Activated naive CD8-positive, alpha-beta T cell treated with anti-CD3 and anti-CD28 coated beads, Interleukin-2, amount 10 ng/mL, durations not matched to agents 7 days and 5 days (primary cell): Measurements from ENCODE around the gene ZNF670. TPM values are rescaled to one million over a fixed set of nuclear protein-coding genes. Genes with fewer than 3 reads are reported as not detected.
A peak's percentile ranks its signal among the peaks of the same experiment; 100 is the strongest.
"Not testable (repeated sequence)": the region's sequence is repeated elsewhere in the genome, so short reads cannot be mapped to it uniquely, and the experiment has no call there.

ENCODE experiments used
- ATAC-seq: fragments of 150-1000 bp; cut with Tn5 transposase; one replicate; pipeline ENCODE4 v1.10.0; 2021; ENCODE audit warnings: low read depth, moderate library complexity
- POLR2A ChIA-PET: fragments of 350-600 bp; sonication (Branson Sonifier 250); formaldehyde crosslinking; loops from one replicate; lab custom pipeline; 2021; ENCODE audit warnings: antibody characterized with exemption; lab: Charles Lee
- DNase-seq: peaks from one replicate; pipeline ENCODE4 v3.0.0; 2021
- H3K27ac Mint-ChIP-seq: one replicate; pipeline ENCODE4 v1.8.0; 2022; ENCODE audit warnings: mild to moderate bottlenecking, mixed read lengths
- H3K27me3 Mint-ChIP-seq: one replicate; pipeline ENCODE4 v1.8.0; 2022; ENCODE audit warnings: mild to moderate bottlenecking, moderate library complexity, mixed read lengths
- H3K36me3 Mint-ChIP-seq: one replicate; pipeline ENCODE4 v1.8.0; 2021; ENCODE audit warnings: mild to moderate bottlenecking, mixed read lengths
- H3K4me1 Mint-ChIP-seq: one replicate; pipeline ENCODE4 v1.8.0; 2021; ENCODE audit warnings: mixed read lengths
- H3K4me3 Mint-ChIP-seq: one replicate; pipeline ENCODE4 v1.8.0; 2022; ENCODE audit warnings: mild to moderate bottlenecking, moderate library complexity, mixed read lengths
- H3K9me3 Mint-ChIP-seq: one replicate; pipeline ENCODE4 v1.8.0; 2021; ENCODE audit warnings: mixed read lengths
- total RNA-seq, 2 experiments: library from RNA; stranded (reverse); gene quantifications; one replicate each; pipeline ENCODE4 v1.2.3, GENCODE V29; 2021

ZNF670 gene
- 1 to 10 TPM; 1.5 to 1.6 TPM for total RNA-seq

- peak within 1 kb of the TSS; percentile 66 for H3K27ac Mint-ChIP-seq
- peaks cover 14% of the 10 kb centered on the region for H3K36me3 Mint-ChIP-seq
- H3K4me1 Mint-ChIP-seq = peaks cover 21% of the 10 kb centered on the region
- POLR2A ChIA-PET = interaction anchor here (0.7 to 1.1 kb wide), 3 partner anchors 132 to 253 kb away, joined by 3 to 6 read pairs (median 3); partner anchors contain the start of gene AHCTF1
- peak within 1 kb of the TSS; percentile 86 for H3K4me3 Mint-ChIP-seq
- H3K27me3 Mint-ChIP-seq = peaks cover 8% of the 10 kb centered on the region
- ATAC-seq (peak; percentile 97), DNase-seq (peak; percentile 80)
- peaks cover 20% of the 10 kb centered on the region for H3K9me3 Mint-ChIP-seq
These were observed at the start of gene ZNF670 for GRCh38 chr1:247078258-247079140. Gene ZNF670, minus strand, starts transcription at chr1:247078811. Its CDS starts 215 bp downstream, at chr1:247078596.

- H3K4me1 Mint-ChIP-seq, DNase-seq, H3K27me3 Mint-ChIP-seq, ATAC-seq: not testable (repeated sequence)
- POLR2A ChIA-PET = interaction anchor here (1.3 kb wide), 1 partner anchor 41 kb away, joined by 6 read pairs; no protein-coding TSS in a partner anchor
- peak overlapping the region; percentile 88 for H3K27ac Mint-ChIP-seq
- H3K4me3 Mint-ChIP-seq = peak overlapping the region; percentile 96
- H3K36me3 Mint-ChIP-seq = peaks cover 34% of the 10 kb centered on the region
- H3K9me3 Mint-ChIP-seq = peaks cover 16% of the 10 kb centered on the region
These were observed 49.1 kb upstream of the ZNF670 start for GRCh38 chr1:247127519-247128282.

- H3K27ac Mint-ChIP-seq, H3K4me1 Mint-ChIP-seq, DNase-seq, H3K27me3 Mint-ChIP-seq, POLR2A ChIA-PET, H3K4me3 Mint-ChIP-seq: not testable (repeated sequence)
- peak; percentile 78 for ATAC-seq
- Mint-ChIP-seq H3K36me3 (peaks cover 23% of the 10 kb centered on the region), H3K9me3 (peaks cover 13% of the 10 kb centered on the region)
These were observed 48.0 kb upstream of the ZNF670 start for GRCh38 chr1:247126601-247127000.

GRCh38 chr1:247126166-247126565, 47.6 kb upstream of the ZNF670 start:
- POLR2A ChIA-PET, DNase-seq, H3K27me3 Mint-ChIP-seq, H3K4me3 Mint-ChIP-seq, H3K27ac Mint-ChIP-seq, H3K4me1 Mint-ChIP-seq: not testable (repeated sequence)
- H3K36me3 Mint-ChIP-seq = peaks cover 20% of the 10 kb centered on the region
- ATAC-seq = peak; percentile 98
- peaks cover 13% of the 10 kb centered on the region for H3K9me3 Mint-ChIP-seq

- Mint-ChIP-seq H3K4me1 (no peaks in the 10 kb centered on the region), H3K27me3 (no peaks in the 10 kb centered on the region), H3K27ac (no peak overlapping the region), H3K4me3 (no peak overlapping the region), H3K36me3 (no peaks in the 10 kb centered on the region), H3K9me3 (peaks cover 8% of the 10 kb centered on the region)
- POLR2A ChIA-PET = no interaction called here
- no peak for DNase-seq
- no peak for ATAC-seq
These were observed 42.8 kb upstream of the ZNF670 start for GRCh38 chr1:247121382-247121781.

GRCh38 chr1:247120408-247120668, 41.7 kb upstream of the ZNF670 start:
- POLR2A ChIA-PET, H3K36me3 Mint-ChIP-seq, H3K9me3 Mint-ChIP-seq, H3K27ac Mint-ChIP-seq, DNase-seq, H3K4me3 Mint-ChIP-seq, ATAC-seq, H3K4me1 Mint-ChIP-seq, H3K27me3 Mint-ChIP-seq: not testable (repeated sequence)

- peaks cover 10% of the 10 kb centered on the region for H3K9me3 Mint-ChIP-seq
- ATAC-seq (peak; percentile 21), DNase-seq (no peak)
- H3K36me3 Mint-ChIP-seq = no peaks in the 10 kb centered on the region
- H3K27me3 Mint-ChIP-seq = no peaks in the 10 kb centered on the region
- no peak overlapping the region for H3K27ac Mint-ChIP-seq
- no peaks in the 10 kb centered on the region for H3K4me1 Mint-ChIP-seq
- POLR2A ChIA-PET = no interaction called here
- H3K4me3 Mint-ChIP-seq = no peak overlapping the region
These were observed 41.2 kb upstream of the ZNF670 start for GRCh38 chr1:247119600-247120407.

- ATAC-seq (peak; percentile 19), DNase-seq (no peak)
- peaks cover 7% of the 10 kb centered on the region for H3K9me3 Mint-ChIP-seq
- H3K36me3 Mint-ChIP-seq = no peaks in the 10 kb centered on the region
- no peaks in the 10 kb centered on the region for H3K4me1 Mint-ChIP-seq
- H3K4me3 Mint-ChIP-seq = no peak overlapping the region
- H3K27me3 Mint-ChIP-seq = peaks cover 2% of the 10 kb centered on the region
- POLR2A ChIA-PET = no interaction called here
- H3K27ac Mint-ChIP-seq = no peak overlapping the region
These were observed 40.4 kb upstream of the ZNF670 start for GRCh38 chr1:247118946-247119446.

GRCh38 chr1:247115545-247115944, 36.9 kb upstream of the ZNF670 start:
- peaks cover 3% of the 10 kb centered on the region for H3K9me3 Mint-ChIP-seq
- H3K27me3 Mint-ChIP-seq = peaks cover 20% of the 10 kb centered on the region
- H3K4me1 Mint-ChIP-seq = peaks cover 3% of the 10 kb centered on the region
- no peaks in the 10 kb centered on the region for H3K36me3 Mint-ChIP-seq
- no peak overlapping the region for H3K4me3 Mint-ChIP-seq
- POLR2A ChIA-PET = no interaction called here
- DNase-seq (no peak), ATAC-seq (no peak)
- H3K27ac Mint-ChIP-seq = no peak overlapping the region

- DNase-seq (no peak), ATAC-seq (no peak)
- peaks cover 3% of the 10 kb centered on the region for H3K9me3 Mint-ChIP-seq
- POLR2A ChIA-PET = no interaction called here
- H3K4me1 Mint-ChIP-seq = peaks cover 3% of the 10 kb centered on the region
- H3K27ac Mint-ChIP-seq = no peak overlapping the region
- peaks cover 22% of the 10 kb centered on the region for H3K27me3 Mint-ChIP-seq
- no peaks in the 10 kb centered on the region for H3K36me3 Mint-ChIP-seq
- H3K4me3 Mint-ChIP-seq = no peak overlapping the region
These were observed 36.5 kb upstream of the ZNF670 start for GRCh38 chr1:247115141-247115510.

GRCh38 chr1:247114351-247115140, 35.9 kb upstream of the ZNF670 start:
- peaks cover 5% of the 10 kb centered on the region for H3K9me3 Mint-ChIP-seq
- peaks cover 3% of the 10 kb centered on the region for H3K4me1 Mint-ChIP-seq
- POLR2A ChIA-PET = no interaction called here
- DNase-seq (no peak), ATAC-seq (no peak)
- no peak overlapping the region for H3K27ac Mint-ChIP-seq
- no peak overlapping the region for H3K4me3 Mint-ChIP-seq
- H3K27me3 Mint-ChIP-seq = peaks cover 28% of the 10 kb centered on the region
- no peaks in the 10 kb centered on the region for H3K36me3 Mint-ChIP-seq

GRCh38 chr1:247113733-247114271, 35.2 kb upstream of the ZNF670 start:
- peaks cover 36% of the 10 kb centered on the region for H3K27me3 Mint-ChIP-seq
- peaks cover 3% of the 10 kb centered on the region for H3K4me1 Mint-ChIP-seq
- ATAC-seq = peak; percentile 24
- H3K4me3 Mint-ChIP-seq = no peak overlapping the region
- POLR2A ChIA-PET = no interaction called here
- no peak for DNase-seq
- H3K27ac Mint-ChIP-seq = no peak overlapping the region
- peaks cover 5% of the 10 kb centered on the region for H3K9me3 Mint-ChIP-seq
- no peaks in the 10 kb centered on the region for H3K36me3 Mint-ChIP-seq
